Ishikawa (cell line): Measurements from ENCODE around the gene VPS72.

ENCODE experiments used
- CEBPB ChIP-seq: IDR thresholded peaks from 2 replicates; pipeline ENCODE4 v1.6.1; 2012
- CREB1 ChIP-seq: IDR thresholded peaks from 2 replicates; pipeline ENCODE4 v1.6.1; 2012; ENCODE audit warnings: low read depth
- EGR1 ChIP-seq: IDR thresholded peaks from 2 replicates; pipeline ENCODE4 v1.6.1; 2012
- EP300 ChIP-seq: IDR thresholded peaks from 2 replicates; pipeline ENCODE4 v1.6.1; 2012; ENCODE audit warnings: borderline replicate concordance
- FOXM1 ChIP-seq: IDR thresholded peaks from 2 replicates; pipeline ENCODE4 v1.6.1; 2012; ENCODE audit warnings: low read depth, borderline replicate concordance
- MAX ChIP-seq: IDR thresholded peaks from 2 replicates; pipeline ENCODE4 v1.6.1; 2012
- NFIC ChIP-seq: IDR thresholded peaks from 2 replicates; pipeline ENCODE4 v1.6.1; 2012
- RAD21 ChIP-seq: IDR thresholded peaks from 2 replicates; pipeline ENCODE4 v1.6.1; 2012; ENCODE audit warnings: low read depth
- REST ChIP-seq: IDR thresholded peaks from 2 replicates; pipeline ENCODE4 v1.6.1; 2012; ENCODE audit warnings: low read depth, mild to moderate bottlenecking
- TAF1 ChIP-seq: IDR thresholded peaks from 2 replicates; pipeline ENCODE4 v1.6.1; 2012; ENCODE audit warnings: low read depth, mild to moderate bottlenecking
- TCF12 ChIP-seq: IDR thresholded peaks from 2 replicates; pipeline ENCODE4 v1.6.1; 2012; ENCODE audit warnings: low read depth
- TEAD4 ChIP-seq: IDR thresholded peaks from 2 replicates; pipeline ENCODE4 v1.6.1; 2012
- USF1 ChIP-seq: IDR thresholded peaks from 2 replicates; pipeline ENCODE4 v1.6.1; 2012
- YY1 ChIP-seq: IDR thresholded peaks from 2 replicates; pipeline ENCODE4 v1.6.1; 2012; ENCODE audit warnings: low read depth
- ZBTB7A ChIP-seq: IDR thresholded peaks from 2 replicates; pipeline ENCODE4 v1.6.1; 2012; ENCODE audit warnings: low read depth

The VPS72 gene

GRCh38 chr1:151132335-151133017, 57.5 kb downstream of the VPS72 start:
- no peak for TF ChIP-seq EP300
- no peak for TF ChIP-seq USF1
- TF ChIP-seq YY1: no peak
- TF ChIP-seq TEAD4: no peak
- no peak for TF ChIP-seq RAD21
- TF ChIP-seq MAX: no peak
- no peak for TF ChIP-seq EGR1
- TF ChIP-seq REST: no peak
- TF ChIP-seq NFIC: no peak
- TF ChIP-seq ZBTB7A: no peak
- no peak for TF ChIP-seq CEBPB
- TF ChIP-seq TAF1: no peak
- no peak for TF ChIP-seq FOXM1
- TF ChIP-seq CREB1: no peak
- TF ChIP-seq TCF12: no peak

- TF ChIP-seq EGR1: no peak
- no peak for TF ChIP-seq USF1
- no peak for TF ChIP-seq ZBTB7A
- TF ChIP-seq RAD21: no peak
- TF ChIP-seq MAX: no peak
- TF ChIP-seq YY1: no peak
- TF ChIP-seq TCF12: no peak
These were observed 58.2 kb downstream of the VPS72 start for GRCh38 chr1:151131701-151132334.

GRCh38 chr1:151130987-151131586, 58.9 kb downstream of the VPS72 start:
- no peak for TF ChIP-seq ZBTB7A
- no peak for TF ChIP-seq RAD21
- no peak for TF ChIP-seq EP300
- no peak for TF ChIP-seq USF1
- no peak for TF ChIP-seq TAF1
- no peak for TF ChIP-seq EGR1
- no peak for TF ChIP-seq MAX
- no peak for TF ChIP-seq REST
- TF ChIP-seq TEAD4: no peak
- TF ChIP-seq NFIC: no peak
- TF ChIP-seq YY1: no peak
- no peak for TF ChIP-seq FOXM1
- no peak for TF ChIP-seq CEBPB
- TF ChIP-seq CREB1: no peak

GRCh38 chr1:151128800-151129199, 61.2 kb downstream of the VPS72 start:
- no peak for TF ChIP-seq MAX
- no peak for TF ChIP-seq EGR1
- no peak for TF ChIP-seq REST
- no peak for TF ChIP-seq TAF1
- TF ChIP-seq YY1: no peak
- no peak for TF ChIP-seq CREB1
- no peak for TF ChIP-seq TCF12
- no peak for TF ChIP-seq RAD21
- TF ChIP-seq FOXM1: no peak
- no peak for TF ChIP-seq ZBTB7A
